Activated naive CD8-positive, alpha-beta T cell treated with anti-CD3 and anti-CD28 coated beads, Interleukin-2, amount 50 U/mL, for 16 hours (primary cell): ENCODE data around the gene FAU.
"Not testable (repeated sequence)": the region's sequence is repeated elsewhere in the genome, so short reads cannot be mapped to it uniquely, and the experiment has no call there.

Source experiments
- DNase-seq: peaks from one replicate; pipeline ENCODE4 v3.0.0-alpha.2; 2020; ENCODE audit warnings: low read depth, low spot score

The FAU gene

GRCh38 chr11:65121865-65122696 lies at the start of gene FAU, which contains the start of gene MRPL49:
FAU (minus strand) TSS chr11:65122134; CDS start chr11:65121813, 321 bp downstream.
MRPL49 (plus strand) TSS chr11:65122321; CDS start chr11:65122347, 26 bp downstream.
- DNase-seq, result peak; percentile 99

GRCh38 chr11:65170058-65170534 lies 48.2 kb upstream of the FAU start, which contains the start of gene SPDYC:
SPDYC (plus strand) TSS chr11:65170233; CDS start chr11:65171358, 1,125 bp downstream.
- DNase-seq, result no peak

GRCh38 chr11:65169164-65169641 lies 47.3 kb upstream of the FAU start:
- DNase-seq, result no peak

GRCh38 chr11:65167656-65168055 lies 45.7 kb upstream of the FAU start:
- DNase-seq, result no peak

GRCh38 chr11:65166893-65167292 lies 45.0 kb upstream of the FAU start:
- no peak for DNase-seq

GRCh38 chr11:65165410-65166317 lies 43.7 kb upstream of the FAU start:
- no peak for DNase-seq

- no peak for DNase-seq
Measured at GRCh38 chr11:65163684-65164083, 41.8 kb upstream of the FAU start.

GRCh38 chr11:65160643-65161042 lies 38.7 kb upstream of the FAU start:
- no peak for DNase-seq

- DNase-seq, result no peak
Measured at GRCh38 chr11:65159012-65159411, 37.1 kb upstream of the FAU start.

- no peak for DNase-seq
Measured at GRCh38 chr11:65157336-65157735, 35.4 kb upstream of the FAU start.

GRCh38 chr11:65156926-65157325 lies 35.0 kb upstream of the FAU start:
- DNase-seq, result no peak

- no peak for DNase-seq
Measured at GRCh38 chr11:65156256-65156655, 34.3 kb upstream of the FAU start.

GRCh38 chr11:65152122-65152521 lies 30.2 kb upstream of the FAU start:
- DNase-seq, result no peak

- DNase-seq, result no peak
Measured at GRCh38 chr11:65151331-65151899, 29.5 kb upstream of the FAU start.

- no peak for DNase-seq
Measured at GRCh38 chr11:65150509-65151299, 28.8 kb upstream of the FAU start.

- not testable (repeated sequence) for DNase-seq
Measured at GRCh38 chr11:65150131-65150508, 28.2 kb upstream of the FAU start.

- DNase-seq, result no peak
Measured at GRCh38 chr11:65148657-65149056, 26.7 kb upstream of the FAU start.

- DNase-seq, result no peak
Measured at GRCh38 chr11:65147352-65148075, 25.6 kb upstream of the FAU start.

- no peak for DNase-seq
Measured at GRCh38 chr11:65141896-65142494, 20.1 kb upstream of the FAU start.
